GM23248 (cell line): ENCODE measurements around the gene FAM209A.

ENCODE experiments used
- EZH2 ChIP-seq: fragments of 200-600 bp; sonication (generic); IDR thresholded peaks from 2 replicates; pipeline ENCODE4 v1.6.1; 2018; ENCODE audit warnings: antibody characterized with exemption, mild to moderate bottlenecking; ENCODE audit not compliant: insufficient read depth, poor library complexity, severe bottlenecking
- EZH2phosphoT487 ChIP-seq: fragments of 200-600 bp; sonication (generic); IDR thresholded peaks from 2 replicates; pipeline ENCODE4 v1.6.1; 2018; ENCODE audit warnings: antibody characterized with exemption, moderate library complexity, mild to moderate bottlenecking, low read depth; ENCODE audit not compliant: insufficient read depth

- TF ChIP-seq EZH2phosphoT487 = no peak
- TF ChIP-seq EZH2 = no peak
Measured at GRCh38 chr20:56566621-56567020, 42.1 kb downstream of the FAM209A start.
